HEK293 (cell line): ENCODE results near the gene ARID3B.

ENCODE experiments used
- FEZF1 ChIP-seq: fragments of 450-650 bp; formaldehyde crosslinking; IDR thresholded peaks from 2 replicates; pipeline ENCODE4 v1.5.1; 2016; ENCODE audit warnings: missing biosample characterization, missing genetic modification characterization
- MZF1 ChIP-seq: fragments of 450-650 bp; formaldehyde crosslinking; IDR thresholded peaks from 2 replicates; pipeline ENCODE4 v1.5.1; 2017; ENCODE audit warnings: missing biosample characterization, missing genetic modification characterization, borderline replicate concordance
- OSR2 ChIP-seq: fragments of 450-650 bp; formaldehyde crosslinking; IDR thresholded peaks from 2 replicates; pipeline ENCODE4 v1.5.1; 2016; ENCODE audit warnings: missing biosample characterization, missing genetic modification characterization
- REPIN1 ChIP-seq: fragments of 450-650 bp; formaldehyde crosslinking; IDR thresholded peaks from 2 replicates; pipeline ENCODE4 v1.5.1; 2017; ENCODE audit warnings: missing biosample characterization, missing genetic modification characterization, low read depth
- ZBTB7A ChIP-seq: fragments of 450-650 bp; formaldehyde crosslinking; IDR thresholded peaks from 2 replicates; pipeline ENCODE4 v1.5.1; 2016; ENCODE audit warnings: low read depth, missing biosample characterization, missing genetic modification characterization
- ZBTB8A ChIP-seq: fragments of 450-650 bp; formaldehyde crosslinking; IDR thresholded peaks from 2 replicates; pipeline ENCODE4 v1.5.1; 2016; ENCODE audit warnings: missing biosample characterization, missing genetic modification characterization
- ZNF157 ChIP-seq: fragments of 450-650 bp; formaldehyde crosslinking; IDR thresholded peaks from 2 replicates; pipeline ENCODE4 v1.5.1; 2016; ENCODE audit warnings: missing biosample characterization, missing genetic modification characterization
- ZNF239 ChIP-seq: fragments of 450-650 bp; formaldehyde crosslinking; IDR thresholded peaks from 2 replicates; pipeline ENCODE4 v1.5.1; 2016; ENCODE audit warnings: missing biosample characterization, missing genetic modification characterization
- ZNF24 ChIP-seq: fragments of 450-650 bp; formaldehyde crosslinking; IDR thresholded peaks from 2 replicates; pipeline ENCODE4 v1.5.1; 2016; ENCODE audit warnings: missing biosample characterization, missing genetic modification characterization
- ZNF280D ChIP-seq: fragments of 450-650 bp; formaldehyde crosslinking; IDR thresholded peaks from 2 replicates; pipeline ENCODE4 v1.5.1; 2016; ENCODE audit warnings: missing biosample characterization, missing genetic modification characterization
- ZNF423 ChIP-seq: fragments of 450-650 bp; formaldehyde crosslinking; IDR thresholded peaks from 2 replicates; pipeline ENCODE4 v1.5.1; 2016; ENCODE audit warnings: missing biosample characterization, missing genetic modification characterization
- ZNF518A ChIP-seq: fragments of 450-650 bp; formaldehyde crosslinking; conservative IDR thresholded peaks from 2 replicates; pipeline ENCODE4 v1.5.1; 2016; ENCODE audit warnings: low read depth, missing biosample characterization, missing genetic modification characterization
- ZNF555 ChIP-seq: fragments of 450-650 bp; formaldehyde crosslinking; conservative IDR thresholded peaks from 2 replicates; pipeline ENCODE4 v1.5.1; 2017; ENCODE audit warnings: missing biosample characterization, mild to moderate bottlenecking, missing genetic modification characterization, inconsistent platforms
- ZNF585B ChIP-seq: fragments of 450-650 bp; formaldehyde crosslinking; IDR thresholded peaks from 2 replicates; pipeline ENCODE4 v1.5.1; 2016; ENCODE audit warnings: missing biosample characterization, missing genetic modification characterization
- ZNF596 ChIP-seq: fragments of 450-650 bp; IDR thresholded peaks from 2 replicates; pipeline ENCODE4 v1.5.0; 2018; ENCODE audit warnings: missing biosample characterization, mild to moderate bottlenecking, missing genetic modification characterization, moderate library complexity
- ZNF660 ChIP-seq: fragments of 450-650 bp; IDR thresholded peaks from 2 replicates; pipeline ENCODE4 v1.5.1; 2018; ENCODE audit warnings: missing biosample characterization, mild to moderate bottlenecking, missing genetic modification characterization
- ZNF701 ChIP-seq: fragments of 450-650 bp; formaldehyde crosslinking; IDR thresholded peaks from 2 replicates; pipeline ENCODE4 v1.5.1; 2016; ENCODE audit warnings: missing biosample characterization, missing genetic modification characterization
- ZNF707 ChIP-seq: fragments of 450-650 bp; formaldehyde crosslinking; IDR thresholded peaks from 2 replicates; pipeline ENCODE4 v1.5.1; 2016; ENCODE audit warnings: missing biosample characterization, missing genetic modification characterization
- ZNF76 ChIP-seq: fragments of 450-650 bp; formaldehyde crosslinking; IDR thresholded peaks from 2 replicates; pipeline ENCODE4; 2016; ENCODE audit warnings: low read depth, missing biosample characterization, missing genetic modification characterization, borderline replicate concordance
- ZSCAN30 ChIP-seq: fragments of 450-650 bp; IDR thresholded peaks from 2 replicates; pipeline ENCODE4 v1.5.1; 2018; ENCODE audit warnings: missing biosample characterization, mild to moderate bottlenecking, missing genetic modification characterization, moderate library complexity
- TF ChIP-seq, protein P1 (sequence below): fragments of 450-650 bp; formaldehyde crosslinking; IDR thresholded peaks from 2 replicates; pipeline ENCODE4 v1.5.1; 2016; ENCODE audit warnings: missing biosample characterization, missing genetic modification characterization
- TF ChIP-seq, protein P2 (sequence below): fragments of 450-650 bp; IDR thresholded peaks from 2 replicates; pipeline ENCODE4 v1.5.1; 2018; ENCODE audit warnings: missing biosample characterization, mild to moderate bottlenecking, missing genetic modification characterization
- TF ChIP-seq, protein P3 (sequence below): fragments of 450-650 bp; formaldehyde crosslinking; IDR thresholded peaks from 2 replicates; pipeline ENCODE4 v1.5.1; 2017; ENCODE audit warnings: missing biosample characterization, missing genetic modification characterization

Gene ARID3B

DNA sequence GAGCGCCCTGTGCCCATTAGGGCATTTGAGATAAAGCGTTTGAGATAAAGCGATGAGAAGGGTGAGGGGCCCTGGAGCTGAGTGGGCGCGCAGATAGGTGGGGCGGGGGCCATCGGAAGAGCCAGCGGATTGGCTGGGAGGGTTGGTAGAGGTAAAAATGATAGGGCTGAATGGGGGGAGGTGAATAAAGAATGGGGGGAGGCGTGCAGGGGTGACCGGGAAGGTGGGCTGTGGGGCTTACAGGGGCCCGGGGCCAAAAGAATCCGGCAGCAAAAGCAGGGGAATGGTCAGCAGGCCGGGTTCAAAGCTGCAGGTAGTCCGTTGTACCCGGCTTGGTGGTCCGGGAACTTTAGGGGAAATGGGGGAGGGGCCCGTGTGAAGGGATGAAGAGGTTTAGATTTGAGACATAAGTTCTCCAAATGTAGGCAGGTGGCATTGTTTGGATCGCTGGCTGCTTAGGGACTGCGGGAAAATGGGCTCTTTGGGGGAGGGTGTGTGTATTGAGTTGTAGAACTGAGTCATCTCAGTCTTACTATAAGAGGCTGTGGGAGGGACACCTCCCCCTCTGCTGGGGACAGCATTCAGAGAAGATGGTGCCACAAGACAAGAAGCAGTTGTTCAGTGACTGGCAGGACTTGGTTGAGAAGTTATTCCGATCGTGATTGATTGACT, 610 bp downstream of the ARID3B start (continued):
- TF ChIP-seq ZNF518A (0 out of 2 replicates have a peak, but pooled peaks have one; percentile 19), ZNF555 (no peak), ZNF701 (tag by site-specific recombination) (no peak), MZF1 (tag by site-specific recombination) (peak; percentile 98), ZNF24 (tag by site-specific recombination) (peak; percentile 53; the same call in 1 of the 2 replicates), ZNF585B (no peak), ZNF707 (tag by site-specific recombination) (no peak), ZNF423 (tag by site-specific recombination) (no peak; the same call in 1 of the 2 replicates), ZBTB7A (tag by site-specific recombination) (peak; percentile 83), ZNF280D (tag by site-specific recombination) (no peak), REPIN1 (tag by site-specific recombination) (no peak), ZNF76 (tag by site-specific recombination) (peak; percentile 37), ZNF596 (tag by site-specific recombination) (no peak), ZNF660 (no peak), ZNF239 (0 out of 2 replicates have a peak, but pooled peaks have one; percentile 37), ZNF157 (tag by site-specific recombination) (no peak), ZSCAN30 (tag by site-specific recombination) (0 out of 2 replicates have a peak, but pooled peaks have one; percentile 16), ZBTB8A (tag by site-specific recombination) (peak; percentile 80), FEZF1 (tag by site-specific recombination) (0 out of 2 replicates have a peak, but pooled peaks have one; percentile 30), OSR2 (tag by site-specific recombination) (no peak; the same call in 1 of the 2 replicates)
- TF ChIP-seq, protein P1, sequence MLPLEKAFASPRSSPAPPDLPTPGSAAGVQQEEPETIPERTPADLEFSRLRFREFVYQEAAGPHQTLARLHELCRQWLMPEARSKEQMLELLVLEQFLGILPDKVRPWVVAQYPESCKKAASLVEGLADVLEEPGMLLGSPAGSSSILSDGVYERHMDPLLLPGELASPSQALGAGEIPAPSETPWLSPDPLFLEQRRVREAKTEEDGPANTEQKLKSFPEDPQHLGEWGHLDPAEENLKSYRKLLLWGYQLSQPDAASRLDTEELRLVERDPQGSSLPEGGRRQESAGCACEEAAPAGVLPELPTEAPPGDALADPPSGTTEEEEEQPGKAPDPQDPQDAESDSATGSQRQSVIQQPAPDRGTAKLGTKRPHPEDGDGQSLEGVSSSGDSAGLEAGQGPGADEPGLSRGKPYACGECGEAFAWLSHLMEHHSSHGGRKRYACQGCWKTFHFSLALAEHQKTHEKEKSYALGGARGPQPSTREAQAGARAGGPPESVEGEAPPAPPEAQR (tag by site-specific recombination), result no peak
- TF ChIP-seq, protein P2, sequence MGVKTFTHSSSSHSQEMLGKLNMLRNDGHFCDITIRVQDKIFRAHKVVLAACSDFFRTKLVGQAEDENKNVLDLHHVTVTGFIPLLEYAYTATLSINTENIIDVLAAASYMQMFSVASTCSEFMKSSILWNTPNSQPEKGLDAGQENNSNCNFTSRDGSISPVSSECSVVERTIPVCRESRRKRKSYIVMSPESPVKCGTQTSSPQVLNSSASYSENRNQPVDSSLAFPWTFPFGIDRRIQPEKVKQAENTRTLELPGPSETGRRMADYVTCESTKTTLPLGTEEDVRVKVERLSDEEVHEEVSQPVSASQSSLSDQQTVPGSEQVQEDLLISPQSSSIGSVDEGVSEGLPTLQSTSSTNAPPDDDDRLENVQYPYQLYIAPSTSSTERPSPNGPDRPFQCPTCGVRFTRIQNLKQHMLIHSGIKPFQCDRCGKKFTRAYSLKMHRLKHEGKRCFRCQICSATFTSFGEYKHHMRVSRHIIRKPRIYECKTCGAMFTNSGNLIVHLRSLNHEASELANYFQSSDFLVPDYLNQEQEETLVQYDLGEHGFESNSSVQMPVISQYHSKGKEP (tag by site-specific recombination), result no peak
- TF ChIP-seq, protein P3, sequence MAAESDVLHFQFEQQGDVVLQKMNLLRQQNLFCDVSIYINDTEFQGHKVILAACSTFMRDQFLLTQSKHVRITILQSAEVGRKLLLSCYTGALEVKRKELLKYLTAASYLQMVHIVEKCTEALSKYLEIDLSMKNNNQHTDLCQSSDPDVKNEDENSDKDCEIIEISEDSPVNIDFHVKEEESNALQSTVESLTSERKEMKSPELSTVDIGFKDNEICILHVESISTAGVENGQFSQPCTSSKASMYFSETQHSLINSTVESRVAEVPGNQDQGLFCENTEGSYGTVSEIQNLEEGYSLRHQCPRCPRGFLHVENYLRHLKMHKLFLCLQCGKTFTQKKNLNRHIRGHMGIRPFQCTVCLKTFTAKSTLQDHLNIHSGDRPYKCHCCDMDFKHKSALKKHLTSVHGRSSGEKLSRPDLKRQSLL (tag by site-specific recombination), result no peak
